Heart right ventricle (tissue), 16 donors: ENCODE data around the gene VPS9D1. TPM values are rescaled to one million over a fixed set of nuclear protein-coding genes. Genes with fewer than 3 reads are reported as not detected.

Experiments
- ATAC-seq, 8 donors: fragments of 200-7000 bp; cut with Tn5 transposase; one replicate each; pipeline ENCODE4 v1.9.1; 2020; ENCODE audit warnings: mild to moderate bottlenecking in 8 of 8, moderate library complexity in 8 of 8, moderate number of reproducible peaks in 1 of 8
- DNase-seq, 2 donors: peaks; one replicate each; pipeline ENCODE4 v3.0.0-alpha.2; 2020
- H3K27ac ChIP-seq, 10 donors: fragments of 200-600 bp; sonication (generic) in 2 of 10; one replicate each; pipeline versions ENCODE4 v1.5.0 to v1.8.0; 2020 to 2022; ENCODE audit warnings: mild to moderate bottlenecking in 3 of 10
- H3K27me3 ChIP-seq, 7 donors: fragments of 200-600 bp; one replicate each; pipeline ENCODE4 v1.8.0; 2021 to 2022; ENCODE audit warnings: mild to moderate bottlenecking in 2 of 7
- H3K36me3 ChIP-seq, 9 donors: fragments of 200-600 bp; sonication (generic) in 1 of 9; one replicate each; pipeline versions ENCODE4 v1.5.0 to v1.8.0; 2020 to 2022; ENCODE audit warnings: mild to moderate bottlenecking in 2 of 9
- H3K4me1 ChIP-seq, 9 donors: fragments of 200-600 bp; sonication (generic) in 1 of 9; one replicate each; pipeline versions ENCODE4 v1.5.0 to v1.8.0; 2020 to 2022; ENCODE audit warnings: mild to moderate bottlenecking in 4 of 9
- H3K4me3 ChIP-seq, 10 donors: fragments of 200-600 bp; sonication (generic) in 2 of 10; one replicate each; pipeline versions ENCODE4 v1.5.0 to v1.8.0; 2020 to 2022; ENCODE audit warnings: mild to moderate bottlenecking in 7 of 10, moderate library complexity in 2 of 10
- H3K9me3 ChIP-seq, 11 donors: fragments of 200-600 bp in 10 of 11; sonication (generic) in 2 of 11; one replicate each; pipeline versions ENCODE4 v1.5.0 to v1.8.0; 2013 to 2022; ENCODE audit warnings: mild to moderate bottlenecking in 2 of 11, control low read depth in 1 of 11, moderate library complexity in 1 of 11
- WGBS, 2 donors: extraction: QIAGEN DNeasy Blood & Tissue Kit; methylation state at CpG; one replicate each; pipeline ENCODE4 v1.1.7; 2013; ENCODE audit warnings: inconsistent platforms in 1 of 2; 5-methylcytosine and 5-hydroxymethylcytosine counted together
- intact Hi-C, 10 donors: fragments of 100-400 bp; cut with DNase I; formaldehyde crosslinking; loops; one replicate each; pipeline versions ENCODE4 v1.11.1 to v1.14.2; 2022
- polyA plus RNA-seq, 2 donors: library from polyadenylated mRNA; stranded (reverse); fragments of 200-250 nt; gene quantifications; one replicate each; pipeline ENCODE4 v1.2.3, GENCODE V29; 2013
- total RNA-seq, 10 donors: library from RNA; stranded (reverse); fragmentation: NEBNext Ultra II Directional in 3 of 10; extraction: Animal tissue kit (Norgen Biotek cat#: 25700) in 3 of 10; gene quantifications; one replicate each; pipeline versions ENCODE4 v1.2.1 to v1.2.4, GENCODE V29; 2021 to 2023
- TF ChIP-seq, protein P1 (sequence below), 9 donors: fragments of 200-600 bp; sonication (generic) in 2 of 9; IDR thresholded peaks; one replicate each; pipeline versions ENCODE4 v1.5.0 to v1.8.0; 2021 to 2022; ENCODE audit warnings: antibody characterized with exemption in 9 of 9, mild to moderate bottlenecking in 5 of 9, moderate library complexity in 1 of 9
- donor health status: Arrhythmogenic right ventricular cardiomyopathy.
- donor health status: ischemic (EF 13 %, LVEDD 7.1; RV severe dilation, severe dysfunction).
- donor health status: healthy with polysubstance abuse.
- donor health status: DM: no; HTN: yes; CAD: no.
- donor health status: DM: no; HTN: no; CAD: no.
- donor health status: ischemic (EF 25% LVEDD 6.9; RV normal size, moderate dysfunction).
- donor health status: ischemic (EF 25% LVEDD 5.7; RV mildly dilated, moderate dysfunction).
- donor health status: healthy.
- donor health status: DM: yes; HTN: yes; CAD: no.
- donor health status: Ischemic cardiomyopathy.
- donor health status: ischemic (EF 35%, LVEDD 5.7; RV mildly dilated, moderate dysfunction).
- donor health status: nonischemic (EF 11% LVEDD 7.7; RV severe dilation, severe dysfunction).
- donor health status: DM: yes; HTN: yes; CAD: no.
- donor health status: PGD.
- donor health status: ischemic (EF 29% LVEDD 5.4; RV normal size, mild dysfunction).
- donor health status: nonischemic (EF 23%, LVEDD 6.1; RV moderate dilation, normal function).

The VPS9D1 gene
- total and polyA plus RNA-seq, 12 donors, result 7.0 to 41.0 (median 11.8) TPM

- peak overlapping the region in 9 of 10 donors; percentile 62 to 99 (median 91) for H3K4me3 ChIP-seq
- peak overlapping the region in 9 of 10 donors; percentile 2 to 100 (median 98) for H3K27ac ChIP-seq
- peak; percentile 64 to 70 for DNase-seq
- peak in 4 of 8 donors; percentile 6 to 48 (median 28) for ATAC-seq
- H3K9me3 ChIP-seq, result no peaks in the 10 kb centered on the region
- intact Hi-C loops, result loop anchor here in 2 of 10 donors (5.0 kb wide), 2 partner anchors 69 to 161 kb away; partner anchors contain the start of gene RPL13 (in 1 of the 2)
- TF ChIP-seq, protein P1, sequence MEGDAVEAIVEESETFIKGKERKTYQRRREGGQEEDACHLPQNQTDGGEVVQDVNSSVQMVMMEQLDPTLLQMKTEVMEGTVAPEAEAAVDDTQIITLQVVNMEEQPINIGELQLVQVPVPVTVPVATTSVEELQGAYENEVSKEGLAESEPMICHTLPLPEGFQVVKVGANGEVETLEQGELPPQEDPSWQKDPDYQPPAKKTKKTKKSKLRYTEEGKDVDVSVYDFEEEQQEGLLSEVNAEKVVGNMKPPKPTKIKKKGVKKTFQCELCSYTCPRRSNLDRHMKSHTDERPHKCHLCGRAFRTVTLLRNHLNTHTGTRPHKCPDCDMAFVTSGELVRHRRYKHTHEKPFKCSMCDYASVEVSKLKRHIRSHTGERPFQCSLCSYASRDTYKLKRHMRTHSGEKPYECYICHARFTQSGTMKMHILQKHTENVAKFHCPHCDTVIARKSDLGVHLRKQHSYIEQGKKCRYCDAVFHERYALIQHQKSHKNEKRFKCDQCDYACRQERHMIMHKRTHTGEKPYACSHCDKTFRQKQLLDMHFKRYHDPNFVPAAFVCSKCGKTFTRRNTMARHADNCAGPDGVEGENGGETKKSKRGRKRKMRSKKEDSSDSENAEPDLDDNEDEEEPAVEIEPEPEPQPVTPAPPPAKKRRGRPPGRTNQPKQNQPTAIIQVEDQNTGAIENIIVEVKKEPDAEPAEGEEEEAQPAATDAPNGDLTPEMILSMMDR (IDR thresholded peaks at IDR 0.05), result no peak
- WGBS, 2 donors, result 65 to 76% methylated on average over 30 of the region's 30 CpGs
- peaks cover 6 to 60% (median 24%) of the 10 kb centered on the region in 9 donors for H3K36me3 ChIP-seq
- no peaks in the 10 kb centered on the region for H3K27me3 ChIP-seq
- peaks cover 26 to 56% (median 39%) of the 10 kb centered on the region in 9 donors for H3K4me1 ChIP-seq
Measured at GRCh38 chr16:89723279-89724250, 2.9 kb upstream of the VPS9D1 start.

GRCh38 chr16:89722392-89723278, 1.9 kb upstream of the VPS9D1 start:
- DNase-seq (peak; percentile 60 to 71), ATAC-seq (peak in 7 of 8 donors; percentile 3 to 68 (median 43))
- TF ChIP-seq, protein P1 (IDR thresholded peaks at IDR 0.05), result no peak
- Histone ChIP-seq H3K4me1 (peaks cover 26 to 61% (median 39%) of the 10 kb centered on the region in 9 donors), H3K27me3 (no peaks in the 10 kb centered on the region), H3K4me3 (peak overlapping the region; percentile 62 to 99 (median 90)), H3K27ac (peak overlapping the region; percentile 89 to 100 (median 98)), H3K36me3 (peaks cover 4 to 53% (median 19%) of the 10 kb centered on the region in 9 donors), H3K9me3 (no peaks in the 10 kb centered on the region)
- 23 to 27% methylated on average over 56 of the region's 56 CpGs for WGBS, 2 donors
- intact Hi-C loops, result loop anchor here in 2 of 10 donors (5.0 kb wide), 2 partner anchors 70 to 160 kb away; partner anchors contain the start of gene RPL13 (in 1 of the 2)

- ATAC-seq (peak; percentile 7 to 33 (median 28)), DNase-seq (peak; percentile 61 to 70)
- no peaks in the 10 kb centered on the region for H3K9me3 ChIP-seq
- peaks cover 26 to 61% (median 39%) of the 10 kb centered on the region in 9 donors for H3K4me1 ChIP-seq
- 1% methylated on average over 75 to 112 of the region's 112 CpGs for WGBS, 2 donors
- H3K27me3 ChIP-seq, result no peaks in the 10 kb centered on the region
- H3K36me3 ChIP-seq, result peaks cover 0 to 44% (median 12%) of the 10 kb centered on the region in 9 donors
- intact Hi-C loops, result loop anchor here in 3 of 10 donors (2.0 to 5.0 kb wide), 3 partner anchors 21 to 159 kb away; partner anchors contain the start of genes SPATA2L (in 2 of the 3) and RPL13 (in 1 of the 3)
- H3K4me3 ChIP-seq, result peak overlapping the region; percentile 62 to 99 (median 90)
- TF ChIP-seq, protein P1 (IDR thresholded peaks at IDR 0.05), result no peak
- H3K27ac ChIP-seq, result peak overlapping the region; percentile 89 to 100 (median 98)
Measured at GRCh38 chr16:89721546-89722391, 1.1 kb upstream of the VPS9D1 start.
